Measurements from ENCODE around the gene WNT3.
"Not testable (repeated sequence)": the region's sequence is repeated elsewhere in the genome, so short reads cannot be mapped to it uniquely, and the experiment has no call there.

WNT3 gene

DNA sequence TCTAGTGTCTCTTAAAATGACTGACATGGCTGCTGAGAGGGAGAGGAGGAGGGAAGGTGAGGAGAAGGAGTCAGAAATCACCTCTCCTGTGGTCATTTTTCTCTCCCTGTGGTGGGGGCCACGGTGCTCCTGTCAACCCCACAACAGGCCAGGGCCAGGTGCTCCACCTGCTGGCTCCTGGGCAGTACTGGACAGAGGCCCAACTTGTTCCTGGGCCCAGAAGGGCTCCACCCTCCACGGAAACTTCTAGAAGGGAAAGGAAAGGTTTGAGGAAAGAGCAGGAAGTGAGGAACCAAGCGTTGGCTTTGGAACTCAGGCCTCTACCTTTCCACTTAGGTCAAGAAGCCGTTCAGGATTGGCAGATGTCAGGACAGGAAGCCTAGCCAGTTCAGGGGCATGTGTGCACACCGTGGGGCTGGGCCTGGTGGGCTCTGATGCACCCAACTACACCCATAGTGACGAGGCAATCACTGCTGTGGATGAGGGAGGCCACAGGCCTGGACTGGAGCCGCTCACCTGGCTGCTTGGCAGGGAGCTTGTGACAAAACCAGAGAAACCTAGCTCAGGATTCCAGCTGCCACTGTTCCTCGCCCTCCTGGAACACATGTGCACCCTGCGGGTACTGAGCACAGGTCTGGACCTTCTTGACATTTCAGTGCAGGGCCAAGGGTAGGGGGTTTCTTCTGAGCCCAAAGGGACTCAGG is 36.1 kb downstream of the WNT3 start:
- no peak for DNase-seq

DNA sequence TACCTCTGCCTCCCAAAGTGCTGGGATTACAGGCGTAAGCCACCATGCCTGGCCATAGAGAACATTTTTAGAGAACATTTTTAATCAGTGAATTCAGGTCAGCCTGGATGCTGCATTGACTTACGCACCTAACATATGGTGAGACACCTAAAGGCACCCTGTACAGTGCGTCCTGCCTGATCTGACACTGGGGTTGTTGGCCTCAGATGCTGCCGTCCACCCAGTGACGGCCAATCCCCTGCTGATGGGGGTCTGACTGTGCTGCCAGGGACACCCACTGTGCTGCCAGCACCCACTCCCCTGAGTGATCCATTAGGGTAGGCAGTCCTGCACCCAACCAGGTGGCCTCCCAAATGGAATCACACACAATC is 38.5 kb downstream of the WNT3 start:
- no peak for DNase-seq

DNA sequence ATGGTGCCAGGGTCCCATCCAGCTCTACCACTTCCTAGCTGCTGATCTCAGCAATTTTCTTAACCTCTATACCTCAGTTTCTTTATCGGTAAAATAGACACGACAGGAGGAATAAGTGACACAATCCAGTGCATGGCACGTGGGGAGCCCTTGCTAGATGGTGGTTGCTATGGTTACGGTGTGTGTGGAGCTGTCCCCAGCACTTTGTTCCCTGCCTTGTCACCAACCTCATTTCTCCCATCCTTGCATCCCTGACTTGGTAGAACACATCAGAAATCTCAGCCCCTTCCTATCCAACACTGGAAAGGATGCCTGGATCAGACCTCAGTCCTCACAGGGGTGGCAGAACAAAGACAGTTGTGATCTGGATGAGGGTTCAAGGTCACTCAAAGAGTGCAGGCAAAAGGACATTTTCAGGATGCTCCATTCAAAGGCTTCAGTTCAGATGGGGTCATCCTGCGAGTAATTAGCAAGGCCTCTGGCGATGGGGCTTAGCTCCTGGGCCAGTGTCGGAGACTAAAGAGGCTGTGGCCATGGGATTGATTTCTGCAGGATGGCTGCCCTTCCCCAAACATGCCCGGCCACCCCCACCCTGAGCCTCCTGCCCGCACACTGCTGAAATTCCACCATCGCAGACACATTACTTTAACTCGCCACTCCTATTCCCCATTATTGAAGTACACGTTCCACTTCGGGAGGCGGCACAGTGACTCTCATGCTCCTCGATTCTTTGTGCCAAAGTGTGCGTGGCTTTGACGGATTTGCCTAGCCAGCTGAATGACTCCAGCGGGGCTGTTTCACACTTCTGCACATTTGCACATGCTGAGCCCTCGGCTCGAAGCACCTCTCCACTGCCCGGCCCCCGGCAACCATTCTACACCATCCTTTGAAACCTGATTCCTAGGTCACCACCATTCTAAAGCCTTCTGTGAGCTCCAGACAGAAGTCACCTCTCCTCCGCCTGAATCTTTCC is 40.3 kb downstream of the WNT3 start:
- no peak for DNase-seq

DNA sequence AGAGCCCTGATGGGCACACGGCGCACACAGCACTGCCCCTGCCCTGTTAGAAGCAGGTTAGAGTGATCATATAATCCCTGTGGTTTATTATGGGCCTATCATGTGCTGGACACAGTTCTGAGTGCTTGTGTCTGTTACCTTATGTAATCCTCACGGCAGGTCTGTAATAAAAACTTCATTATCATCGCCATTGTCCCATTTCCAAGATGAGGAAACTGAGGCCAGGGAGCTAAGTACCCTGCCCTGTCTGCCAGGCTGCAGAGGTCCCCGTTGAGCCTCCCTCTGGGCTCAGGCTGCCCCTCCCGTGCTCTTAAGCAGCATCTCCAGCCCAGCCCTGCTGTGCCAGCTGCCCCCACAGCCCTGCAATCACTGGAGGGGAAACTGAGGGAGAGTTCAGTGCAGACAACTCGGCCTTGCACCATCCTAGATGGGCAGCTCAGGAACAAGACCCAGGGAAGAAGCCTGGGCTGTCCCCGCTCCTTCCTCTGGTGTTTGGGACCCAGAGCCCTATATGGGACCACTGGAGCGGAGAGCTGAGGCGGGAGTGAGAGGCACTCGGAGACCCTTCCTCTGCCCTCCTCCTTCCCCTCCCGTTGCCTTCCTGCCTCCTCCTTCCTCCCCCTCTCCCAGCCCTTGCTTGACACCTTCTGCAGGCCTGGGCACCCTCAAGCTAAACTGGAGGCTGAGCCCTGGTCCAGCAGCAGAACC is 42.0 kb downstream of the WNT3 start:
- DNase-seq: no peak

DNA sequence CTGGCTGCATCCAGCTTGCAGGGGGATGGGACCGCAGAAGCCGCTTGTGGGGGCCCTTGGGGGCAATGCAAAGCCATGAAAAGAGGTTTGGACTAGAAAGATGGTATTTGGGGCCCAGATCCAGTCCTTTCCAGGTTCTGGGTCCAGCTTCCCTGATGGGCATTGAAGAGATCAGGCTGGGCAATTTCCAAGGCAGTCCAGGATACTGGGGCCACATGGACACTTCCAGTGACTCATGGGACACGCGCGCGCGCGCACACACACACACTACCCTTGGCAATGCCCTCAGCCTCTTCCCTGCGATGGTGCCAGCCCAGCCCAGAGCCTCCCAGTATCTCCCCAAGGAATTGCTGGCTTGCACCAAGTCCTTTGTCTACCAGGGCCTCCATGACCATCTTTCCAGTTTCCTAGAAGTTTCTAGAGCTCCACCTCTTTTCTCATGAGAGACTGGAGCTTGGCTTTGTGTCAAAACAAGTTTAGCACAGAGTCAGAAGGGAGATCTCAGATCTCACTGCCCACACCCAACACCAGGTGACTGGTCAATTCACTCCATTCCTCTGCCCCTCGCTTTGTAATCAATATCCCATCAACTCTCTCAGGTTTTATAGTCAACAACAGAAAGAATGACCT is 44.3 kb downstream of the WNT3 start:
- DNase-seq: no peak

DNA sequence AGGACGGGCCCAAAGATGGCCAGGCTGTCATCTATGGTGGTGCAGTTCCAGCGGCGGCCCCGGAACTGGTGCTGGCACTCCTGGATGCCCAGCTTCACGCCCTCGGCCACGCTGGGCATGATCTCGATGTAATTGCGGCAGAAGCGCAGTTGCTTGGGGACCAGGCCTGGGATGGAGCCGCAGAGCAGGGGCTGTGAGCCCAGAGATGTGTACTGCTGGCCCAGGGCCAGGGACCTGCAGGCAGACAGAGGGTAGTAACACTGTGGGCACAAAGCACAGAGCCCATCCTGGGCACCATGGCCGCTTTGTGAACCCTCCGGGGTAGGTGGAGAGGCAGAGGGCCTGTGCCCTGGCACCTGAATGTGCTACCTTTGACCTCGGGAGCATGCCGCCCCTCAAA is 44.8 kb downstream of the WNT3 start:
- no peak for DNase-seq

DNA sequence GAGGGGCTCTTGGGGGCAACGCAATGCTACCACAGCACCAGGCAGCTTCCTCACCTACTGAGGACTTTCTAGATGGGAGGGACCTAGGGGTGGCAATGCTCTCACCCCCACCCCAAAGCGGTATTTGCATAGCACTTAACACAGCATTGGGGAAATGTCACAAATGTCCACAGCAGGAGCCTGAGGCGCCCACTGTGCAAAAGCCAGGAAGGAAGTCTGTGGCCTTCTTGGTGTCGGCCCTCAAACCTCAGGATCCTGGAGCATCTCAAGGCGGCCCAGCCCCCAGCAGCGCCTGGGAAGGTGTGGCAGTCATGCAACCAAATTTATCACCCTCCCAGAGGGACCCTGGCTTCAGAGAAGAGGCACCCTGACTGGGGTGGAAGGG is 45.3 kb downstream of the WNT3 start:
- DNase-seq: peak; percentile 12

DNA sequence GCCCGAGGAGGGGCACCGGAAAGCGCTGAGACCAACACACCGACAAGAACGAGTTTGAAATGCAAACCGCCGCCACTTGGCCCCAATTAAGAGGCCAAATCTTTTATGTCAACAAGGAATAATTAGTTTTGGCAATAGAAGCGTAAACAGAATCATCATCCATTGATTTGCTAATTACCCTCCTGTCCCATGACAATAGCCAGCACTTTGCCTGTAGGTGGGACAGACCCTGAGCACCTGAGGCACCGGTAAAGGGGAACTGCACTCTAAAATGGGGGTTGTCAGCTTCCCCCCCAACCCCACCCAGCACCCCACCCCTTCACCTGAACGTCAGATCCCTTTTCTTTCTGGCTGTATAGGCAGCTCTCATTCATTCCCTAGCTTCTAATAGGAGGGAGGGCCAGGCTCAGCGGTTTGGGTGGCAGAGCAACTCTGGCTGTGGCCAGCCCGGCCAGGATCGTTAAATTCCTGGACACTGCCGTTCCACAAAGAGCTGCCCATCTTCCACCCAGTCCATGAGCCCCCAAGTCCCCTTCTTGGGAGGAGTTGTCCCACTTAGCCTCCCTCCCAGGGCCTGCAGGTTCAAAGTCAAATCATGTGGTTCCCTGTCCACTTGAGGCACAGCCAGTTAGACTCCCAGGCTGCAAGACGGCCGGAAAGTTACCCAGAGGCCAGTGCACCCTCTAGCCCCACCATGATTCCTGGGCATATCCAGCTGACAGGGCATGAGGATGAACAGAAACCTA is 45.8 kb downstream of the WNT3 start:
- DNase-seq: no peak

DNA sequence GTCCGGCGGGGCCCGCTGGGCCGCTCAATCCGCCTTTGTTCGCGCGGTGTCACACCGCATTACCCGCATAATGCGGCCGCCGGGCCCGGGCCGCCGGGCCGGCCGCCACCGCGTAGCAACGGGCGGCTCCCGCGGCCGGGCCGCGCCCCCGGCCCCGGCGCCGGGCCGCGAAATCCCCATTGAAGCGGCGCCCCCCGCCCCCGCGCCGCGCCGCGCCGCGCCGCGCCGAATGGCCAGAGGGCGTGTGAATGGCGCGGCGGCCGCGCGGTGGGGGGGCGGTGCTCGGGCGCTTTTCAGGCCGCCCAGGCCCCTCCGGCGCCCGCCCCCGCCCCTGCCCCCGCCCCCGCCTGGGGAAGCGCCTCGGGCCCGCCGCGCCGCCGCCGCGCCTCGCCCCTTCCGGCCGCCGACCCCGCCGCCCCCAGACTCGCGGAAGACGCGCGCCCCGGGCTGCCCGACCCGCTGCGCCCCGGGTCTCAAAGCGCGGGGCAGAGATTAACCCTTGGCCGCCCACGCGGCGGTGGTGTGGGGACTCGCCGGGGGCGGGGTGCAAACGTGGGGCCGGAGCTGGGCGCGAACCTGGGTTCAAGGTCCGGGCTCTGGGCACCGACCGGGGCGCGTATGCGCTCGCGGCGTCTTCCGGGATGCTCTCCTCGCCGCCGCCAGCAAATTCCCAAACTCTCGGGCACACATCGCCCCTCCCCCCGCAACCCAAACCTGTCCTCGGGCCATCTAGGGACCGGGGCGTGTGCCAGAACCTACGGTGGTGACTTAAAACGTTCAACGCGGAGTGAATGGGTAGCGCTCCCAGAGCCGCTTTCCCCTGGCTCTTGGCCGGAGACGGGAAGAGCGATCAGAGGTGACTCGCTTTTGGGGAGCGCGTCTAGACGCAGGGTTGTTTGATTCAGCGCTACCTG is 46.7 kb downstream of the WNT3 start:
- DNase-seq: no peak

DNA sequence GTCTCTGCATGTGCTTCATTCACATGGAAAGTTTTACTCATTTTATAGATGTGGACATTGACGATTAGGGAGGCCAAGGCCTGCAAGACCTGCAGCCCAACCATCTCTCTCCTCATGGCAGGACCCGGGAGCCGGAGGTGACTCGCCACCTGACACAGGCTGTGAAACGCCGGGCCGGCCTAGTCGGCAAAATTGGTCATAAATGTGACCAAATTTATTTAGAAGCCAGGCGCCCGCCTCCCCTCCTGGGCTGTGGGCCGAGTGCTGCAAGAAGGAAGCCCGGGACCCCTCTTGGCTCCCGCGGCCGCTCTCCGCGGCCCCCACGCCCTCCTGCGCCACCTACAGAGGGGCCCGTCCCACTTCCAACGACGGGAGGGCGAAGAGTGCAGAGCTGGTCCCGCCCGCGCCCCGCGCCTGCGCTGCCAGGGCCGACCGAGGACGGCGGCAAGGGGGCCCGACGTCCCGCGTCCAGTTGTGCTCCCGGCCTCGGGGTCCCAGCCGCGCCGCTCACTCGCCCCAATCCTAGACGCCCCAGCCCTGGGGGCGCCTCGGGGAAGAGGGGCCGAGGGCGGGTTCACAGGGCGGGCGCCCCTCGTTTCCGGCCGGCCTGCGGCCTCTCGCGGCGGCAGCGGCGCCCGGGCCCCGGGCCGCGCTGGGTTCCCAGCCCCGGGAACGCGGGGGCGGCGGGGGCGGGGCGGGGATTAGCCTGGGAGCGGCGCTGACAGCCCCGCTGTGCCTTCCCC is 47.5 kb downstream of the WNT3 start:
- DNase-seq: peak; percentile 33

DNA sequence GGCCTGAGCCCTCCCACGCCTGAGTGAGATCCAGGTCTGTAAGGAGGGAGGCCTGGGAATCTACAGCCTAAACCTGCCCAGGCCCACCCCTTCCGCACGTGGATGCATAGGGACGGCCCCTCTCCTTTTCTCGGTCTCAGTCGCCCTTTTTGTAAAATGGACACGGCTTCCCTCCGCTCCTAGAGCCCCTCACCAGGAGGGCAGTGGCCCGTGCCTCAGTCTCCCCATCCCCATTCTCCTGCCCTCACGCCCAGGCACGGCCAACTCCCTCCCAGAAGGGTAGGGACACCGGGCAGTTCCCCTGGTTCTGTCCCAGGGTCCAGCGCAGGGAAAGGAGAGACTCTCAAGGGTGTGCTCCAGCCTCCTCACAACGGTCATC is 48.1 kb downstream of the WNT3 start:
- no peak for DNase-seq

DNA sequence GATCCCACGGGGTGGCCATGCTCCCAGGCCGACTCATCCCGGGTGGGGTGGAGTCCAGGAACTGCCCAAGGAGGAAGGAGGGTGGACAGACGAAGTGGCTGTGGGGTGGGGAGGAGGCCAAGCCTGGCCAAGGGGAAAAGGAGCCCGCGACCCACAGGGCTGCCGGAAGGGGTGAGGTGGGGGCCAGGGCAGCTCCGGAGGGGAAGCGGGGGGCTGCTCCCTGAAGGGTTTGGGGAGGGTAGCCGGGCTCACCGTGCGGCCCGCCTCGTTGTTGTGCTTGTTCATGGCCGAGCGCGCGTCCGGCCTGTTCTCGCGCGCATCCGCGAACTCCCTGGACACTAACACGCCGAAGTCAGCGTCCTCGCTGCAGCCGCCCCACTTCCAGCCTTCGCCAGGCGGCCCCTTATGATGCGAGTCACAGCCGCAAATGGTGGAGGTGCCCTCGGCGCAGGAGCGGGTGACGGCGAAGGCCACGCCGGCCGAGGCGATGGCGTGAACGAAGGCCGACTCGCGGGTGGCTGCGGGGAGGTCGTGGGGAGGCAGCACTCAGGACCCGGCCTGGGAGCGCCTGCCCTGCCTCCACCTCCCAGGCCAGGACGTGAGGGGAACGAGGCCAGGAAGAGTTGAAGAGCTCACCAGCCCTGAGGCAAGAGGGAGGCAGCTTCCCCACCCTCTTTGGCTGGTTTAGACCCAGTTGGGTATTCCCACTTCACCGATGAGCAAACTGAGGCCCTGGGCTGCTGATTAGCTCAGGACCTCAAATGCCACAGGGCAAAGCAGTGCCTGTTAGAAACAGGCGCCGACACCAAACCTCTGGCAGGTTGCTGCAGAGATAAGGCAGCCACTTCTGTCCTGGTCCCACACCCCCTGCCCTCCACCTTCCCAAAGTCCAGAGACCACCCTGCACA is 48.7 kb downstream of the WNT3 start:
- no peak for DNase-seq

DNA sequence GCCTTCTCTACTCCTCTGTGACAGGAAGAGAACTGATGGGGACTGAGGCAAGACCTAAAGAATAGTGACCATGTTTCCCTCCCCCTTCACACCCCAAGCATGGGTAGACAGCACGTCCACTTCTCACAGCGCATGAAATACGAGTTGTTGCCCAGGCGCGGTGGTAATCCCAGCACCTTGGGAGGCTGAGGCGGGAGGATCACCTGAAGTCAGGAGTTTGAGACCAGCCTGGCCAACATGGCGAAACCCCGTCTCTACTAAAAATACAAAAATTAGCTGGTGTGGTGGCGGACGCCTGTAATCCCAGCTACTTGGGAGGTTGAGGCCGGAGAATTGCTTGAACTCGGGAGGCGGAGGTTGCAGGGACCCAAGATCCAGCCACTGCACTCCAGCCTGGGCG is 49.6 kb downstream of the WNT3 start:
- not testable (repeated sequence) for DNase-seq

DNA sequence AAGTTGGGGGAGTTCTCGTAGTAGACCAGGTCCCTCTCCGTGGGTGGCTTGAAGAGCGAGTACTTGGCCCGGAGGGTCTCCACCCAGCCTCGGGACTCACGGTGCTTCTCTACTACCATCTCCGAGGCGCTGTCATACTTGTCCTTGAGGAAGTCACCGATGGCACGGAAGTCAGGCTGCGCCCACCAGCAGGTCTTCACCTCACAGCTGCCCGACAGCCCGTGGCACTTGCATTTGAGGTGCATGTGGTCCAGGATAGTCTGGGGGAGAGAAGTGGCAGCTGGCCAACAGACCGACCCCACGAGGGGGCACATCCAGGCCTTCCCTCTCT is 50.0 kb downstream of the WNT3 start:
- DNase-seq: no peak

DNA sequence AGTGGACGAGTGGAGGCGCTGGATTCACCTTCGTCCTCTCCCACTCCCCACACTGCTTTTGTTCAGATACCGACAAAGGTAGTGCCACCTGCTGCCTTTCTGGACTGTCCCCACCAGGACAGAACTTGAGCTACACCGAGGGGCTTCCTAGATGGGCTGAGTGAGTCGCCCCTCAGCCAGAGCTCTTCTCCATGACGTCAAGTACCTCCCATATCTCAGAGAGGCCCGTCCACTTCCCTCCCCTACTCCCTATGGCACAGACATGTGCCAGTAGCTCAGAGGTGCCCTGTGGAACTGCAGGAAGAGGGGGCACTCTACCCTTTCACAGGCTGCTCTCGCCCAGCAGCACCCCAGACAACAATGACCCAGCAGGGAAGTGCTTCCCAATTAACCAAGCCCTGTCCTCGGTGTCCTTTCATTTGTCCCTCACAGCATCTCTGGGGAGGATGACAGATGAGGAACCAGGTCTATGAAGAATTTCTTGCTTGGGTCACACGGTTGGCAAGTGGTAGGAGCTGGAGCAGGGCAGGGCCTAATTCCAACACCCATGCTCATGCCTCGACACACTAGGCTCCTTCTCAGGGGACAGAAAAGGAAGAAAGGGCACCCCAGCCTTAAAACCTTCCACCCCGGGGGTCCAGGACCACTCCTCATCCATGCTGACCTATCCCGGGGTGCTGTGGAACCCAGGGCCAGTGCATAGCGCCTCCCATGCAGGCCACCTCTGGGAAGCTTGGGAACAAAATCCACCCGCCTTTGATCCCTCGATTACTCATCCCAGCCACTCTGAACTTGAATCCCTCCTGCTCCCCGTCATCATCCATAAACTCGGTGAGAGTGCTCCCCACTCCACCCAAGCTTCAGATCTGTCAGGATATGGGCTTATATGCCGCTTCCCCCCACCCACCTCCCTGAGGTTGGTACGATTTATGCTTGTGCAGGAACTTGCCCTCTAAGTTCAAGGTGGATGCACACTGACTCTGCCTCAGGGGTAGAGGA is 51.7 kb downstream of the WNT3 start:
- no peak for DNase-seq

DNA sequence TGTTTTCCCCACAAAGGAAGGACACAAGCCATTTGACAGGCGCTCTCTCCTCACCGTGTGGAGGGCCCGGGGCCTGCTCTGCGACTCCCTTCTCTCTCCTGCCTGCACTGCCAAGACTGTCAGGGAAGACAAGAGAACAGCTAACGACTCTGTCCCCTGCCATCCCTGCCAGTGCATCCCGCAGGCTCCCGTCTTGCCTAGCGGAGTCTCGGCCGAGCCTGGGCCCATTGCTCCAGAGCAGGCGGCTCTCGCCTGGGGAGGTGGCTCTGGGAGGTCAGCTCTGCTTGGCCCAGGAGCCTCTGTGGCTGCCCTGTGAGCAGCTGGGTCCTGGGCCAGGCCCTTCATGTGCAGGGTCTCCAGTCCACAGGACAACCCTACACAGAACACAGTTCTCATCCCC is 53.0 kb downstream of the WNT3 start:
- no peak for DNase-seq

DNA sequence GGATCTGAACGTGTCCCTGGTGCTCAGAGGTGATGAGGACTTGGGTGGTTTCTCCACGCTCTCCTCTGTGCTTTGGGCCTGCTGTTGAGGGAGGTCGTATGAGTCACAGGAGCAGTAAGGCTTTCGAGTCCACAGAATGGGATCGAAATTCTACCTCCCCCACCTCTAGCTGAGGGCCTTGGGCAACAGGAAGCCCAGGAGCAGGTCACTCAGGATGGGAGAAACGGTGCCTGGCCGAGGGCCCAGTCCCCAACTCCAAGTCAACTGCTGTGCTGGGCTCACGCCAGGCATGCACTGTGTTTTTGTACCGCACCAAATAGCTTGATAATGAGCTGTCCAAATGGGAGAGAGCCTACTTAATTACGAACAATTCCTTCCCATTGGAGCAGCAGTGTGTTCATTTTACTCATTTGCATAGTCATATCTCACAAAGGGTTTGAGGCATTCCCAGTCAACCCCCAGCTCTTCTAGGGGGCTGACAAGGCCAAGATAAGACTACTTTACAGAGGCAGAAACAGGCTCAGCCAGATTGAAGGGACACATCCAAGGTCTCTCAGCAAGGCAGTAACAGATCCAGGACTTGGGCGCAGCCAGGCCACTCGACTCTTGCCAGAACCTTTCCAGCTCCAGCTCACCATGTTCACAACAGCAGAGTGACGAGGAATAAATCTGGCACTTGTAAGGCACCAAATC is 53.6 kb downstream of the WNT3 start:
- no peak for DNase-seq
